ENCODE results near the gene ZNF747. TPM values are rescaled to one million over a fixed set of nuclear protein-coding genes. Genes with fewer than 3 reads are reported as not detected.

The ZNF747 gene
- total RNA-seq, 1 experiment from 2014 or later: 10.6 TPM

- BruUV-seq (replicated peaks): no TSS peak
- H3K4me3 ChIP-seq (ENCODE audit: low read depth, low read length, poor library complexity, severe bottlenecking): no peak overlapping the region
- H3K9me3 ChIP-seq (ENCODE audit: low read depth, low read length, poor library complexity, severe bottlenecking): no peaks in the 10 kb centered on the region
- no peak overlapping the region for H3K27ac ChIP-seq (ENCODE audit: low read depth, low read length, poor library complexity, severe bottlenecking)
- no peaks in the 10 kb centered on the region for H3K36me3 ChIP-seq (ENCODE audit: insufficient read depth, low read length, poor library complexity, severe bottlenecking)
- no peak for DNase-seq (ENCODE audit: low spot score)
- ChIA-PET CTCF (no interaction called here), POLR2A (ENCODE audit: low non-redundant PET) (no interaction called here)
- intact Hi-C loops (cut with micrococcal nuclease; ENCODE audit: unreplicated experiment): loop anchor here (10.0 kb wide), 1 partner anchor 45 kb away; the partner anchor contains the start of gene SEPHS2
- no peaks in the 10 kb centered on the region for H3K27me3 ChIP-seq (replicated peaks; ENCODE audit: insufficient read depth, low read depth, low read length, poor library complexity)
- TF ChIP-seq, protein P1, sequence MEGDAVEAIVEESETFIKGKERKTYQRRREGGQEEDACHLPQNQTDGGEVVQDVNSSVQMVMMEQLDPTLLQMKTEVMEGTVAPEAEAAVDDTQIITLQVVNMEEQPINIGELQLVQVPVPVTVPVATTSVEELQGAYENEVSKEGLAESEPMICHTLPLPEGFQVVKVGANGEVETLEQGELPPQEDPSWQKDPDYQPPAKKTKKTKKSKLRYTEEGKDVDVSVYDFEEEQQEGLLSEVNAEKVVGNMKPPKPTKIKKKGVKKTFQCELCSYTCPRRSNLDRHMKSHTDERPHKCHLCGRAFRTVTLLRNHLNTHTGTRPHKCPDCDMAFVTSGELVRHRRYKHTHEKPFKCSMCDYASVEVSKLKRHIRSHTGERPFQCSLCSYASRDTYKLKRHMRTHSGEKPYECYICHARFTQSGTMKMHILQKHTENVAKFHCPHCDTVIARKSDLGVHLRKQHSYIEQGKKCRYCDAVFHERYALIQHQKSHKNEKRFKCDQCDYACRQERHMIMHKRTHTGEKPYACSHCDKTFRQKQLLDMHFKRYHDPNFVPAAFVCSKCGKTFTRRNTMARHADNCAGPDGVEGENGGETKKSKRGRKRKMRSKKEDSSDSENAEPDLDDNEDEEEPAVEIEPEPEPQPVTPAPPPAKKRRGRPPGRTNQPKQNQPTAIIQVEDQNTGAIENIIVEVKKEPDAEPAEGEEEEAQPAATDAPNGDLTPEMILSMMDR (conservative IDR thresholded peaks at IDR 0.05; ENCODE audit: low read depth, low read length): no peak
- TF ChIP-seq EZH2 (IDR thresholded peaks at IDR 0.05; ENCODE audit: borderline replicate concordance, low read depth, low read length, poor library complexity, severe bottlenecking): no peak
- no peaks in the 10 kb centered on the region for H3K4me1 ChIP-seq (ENCODE audit: insufficient read depth, low read length, poor library complexity, severe bottlenecking)
Observed at GRCh38 chr16:30490210-30490609, 44.4 kb downstream of the ZNF747 start.

DNA sequence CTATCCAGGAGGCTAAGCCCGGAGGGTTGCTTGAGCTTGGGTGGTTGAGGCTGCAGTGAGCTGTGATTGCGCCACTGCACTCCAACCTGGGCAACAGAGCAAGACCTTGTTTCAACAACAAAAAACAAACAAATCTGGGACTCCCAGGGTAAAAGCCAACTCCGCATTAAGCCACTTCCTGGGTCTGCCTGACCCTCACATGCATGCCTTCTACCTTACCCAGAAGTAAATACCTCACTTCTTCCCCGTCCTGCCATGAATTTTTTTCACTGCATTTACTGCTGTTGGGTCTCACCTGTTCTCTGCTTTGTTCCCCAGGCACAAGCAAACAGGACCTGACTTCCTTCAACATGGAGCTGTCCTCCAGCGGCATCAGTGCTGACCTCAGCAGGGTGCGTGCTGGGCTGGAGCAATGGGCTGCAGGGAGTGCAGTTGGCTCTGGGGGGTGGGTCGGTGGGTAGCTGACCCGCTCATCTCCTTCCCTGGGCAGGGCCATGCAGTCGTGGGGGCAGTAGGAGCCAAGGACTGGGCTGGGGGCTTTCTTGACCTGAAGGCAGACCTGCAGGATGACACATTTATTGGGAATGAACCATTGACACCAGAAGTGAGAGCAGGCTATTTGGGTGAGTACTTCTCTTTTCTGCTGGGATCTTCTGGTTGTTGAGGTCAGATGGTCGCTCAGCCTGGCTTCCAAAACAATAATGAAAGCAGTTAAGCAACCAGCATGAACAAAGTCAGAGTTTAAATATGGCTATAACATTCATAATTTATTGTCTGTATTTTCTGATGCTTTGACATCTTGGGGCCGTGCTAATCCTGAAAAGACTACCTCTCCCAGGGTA, 45.7 kb downstream of the ZNF747 start:
- Histone ChIP-seq H3K4me3 (ENCODE audit: low read depth, low read length, poor library complexity, severe bottlenecking) (no peak overlapping the region), H3K27ac (ENCODE audit: low read depth, low read length, poor library complexity, severe bottlenecking) (no peak overlapping the region), H3K36me3 (ENCODE audit: insufficient read depth, low read length, poor library complexity, severe bottlenecking) (no peaks in the 10 kb centered on the region), H3K4me1 (ENCODE audit: insufficient read depth, low read length, poor library complexity, severe bottlenecking) (no peaks in the 10 kb centered on the region), H3K9me3 (ENCODE audit: low read depth, low read length, poor library complexity, severe bottlenecking) (no peaks in the 10 kb centered on the region), H3K27me3 (replicated peaks; ENCODE audit: insufficient read depth, low read depth, low read length, poor library complexity) (no peaks in the 10 kb centered on the region)
- ChIA-PET CTCF (no interaction called here), POLR2A (ENCODE audit: low non-redundant PET) (no interaction called here)
- no peak for DNase-seq (ENCODE audit: low spot score)
- BruUV-seq (replicated peaks): no TSS peak
- TF ChIP-seq, protein P1 (conservative IDR thresholded peaks at IDR 0.05; ENCODE audit: low read depth, low read length): no peak
- TF ChIP-seq EZH2 (IDR thresholded peaks at IDR 0.05; ENCODE audit: borderline replicate concordance, low read depth, low read length, poor library complexity, severe bottlenecking): no peak
- intact Hi-C loops (cut with micrococcal nuclease; ENCODE audit: unreplicated experiment): no loop called here

GRCh38 chr16:30485818-30486436, 48.7 kb downstream of the ZNF747 start:
- BruUV-seq (replicated peaks): no TSS peak
- CTCF ChIA-PET: no interaction called here
- Histone ChIP-seq H3K9me3 (ENCODE audit: low read depth, low read length, poor library complexity, severe bottlenecking) (no peaks in the 10 kb centered on the region), H3K27me3 (replicated peaks; ENCODE audit: insufficient read depth, low read depth, low read length, poor library complexity) (no peaks in the 10 kb centered on the region), H3K36me3 (ENCODE audit: insufficient read depth, low read length, poor library complexity, severe bottlenecking) (no peaks in the 10 kb centered on the region), H3K4me3 (ENCODE audit: low read depth, low read length, poor library complexity, severe bottlenecking) (no peak overlapping the region), H3K4me1 (ENCODE audit: insufficient read depth, low read length, poor library complexity, severe bottlenecking) (no peaks in the 10 kb centered on the region), H3K27ac (ENCODE audit: low read depth, low read length, poor library complexity, severe bottlenecking) (no peak overlapping the region)
- TF ChIP-seq EZH2 (IDR thresholded peaks at IDR 0.05; ENCODE audit: borderline replicate concordance, low read depth, low read length, poor library complexity, severe bottlenecking): no peak
- TF ChIP-seq, protein P1 (conservative IDR thresholded peaks at IDR 0.05; ENCODE audit: low read depth, low read length): no peak
- no peak for DNase-seq (ENCODE audit: low spot score)
- POLR2A ChIA-PET (ENCODE audit: low non-redundant PET): no interaction called here
- intact Hi-C loops (cut with micrococcal nuclease; ENCODE audit: unreplicated experiment): no loop called here

Data from A673 (cell line).